HG03108 (cell line): ENCODE results near the gene AGT.
"Not testable (repeated sequence)": the region's sequence is repeated elsewhere in the genome, so short reads cannot be mapped to it uniquely, and the experiment has no call there.

Source experiments
- ATAC-seq: cut with Tn5 transposase; IDR thresholded peaks from one replicate; pipeline ENCODE4 v1.9.1; 2021; ENCODE audit warnings: moderate library complexity; ENCODE audit not compliant: unreplicated experiment

The AGT gene

GRCh38 chr1:230708631-230709580, 5.0 kb downstream of the AGT start:
- no peak for ATAC-seq

- no peak for ATAC-seq
Observed at GRCh38 chr1:230707732-230708630, 5.9 kb downstream of the AGT start.

- ATAC-seq = no peak
Observed at GRCh38 chr1:230706887-230707731, 6.8 kb downstream of the AGT start.

- no peak for ATAC-seq
Observed at GRCh38 chr1:230706020-230706699, 7.8 kb downstream of the AGT start.

GRCh38 chr1:230705289-230706019, 8.5 kb downstream of the AGT start:
- no peak for ATAC-seq

- ATAC-seq = no peak
Observed at GRCh38 chr1:230704830-230705229, 9.1 kb downstream of the AGT start.

GRCh38 chr1:230703679-230704385, 10.1 kb downstream of the AGT start:
- no peak for ATAC-seq

- no peak for ATAC-seq
Observed at GRCh38 chr1:230702934-230703678, 10.8 kb downstream of the AGT start.

GRCh38 chr1:230701895-230702768, 11.8 kb downstream of the AGT start:
- no peak for ATAC-seq

GRCh38 chr1:230701434-230701833, 12.5 kb downstream of the AGT start:
- ATAC-seq = no peak

GRCh38 chr1:230700132-230700531, 13.8 kb downstream of the AGT start:
- no peak for ATAC-seq

GRCh38 chr1:230699716-230700115, 14.2 kb downstream of the AGT start:
- ATAC-seq = no peak

GRCh38 chr1:230698964-230699363, 15.0 kb downstream of the AGT start:
- ATAC-seq = not testable (repeated sequence)

- no peak for ATAC-seq
Observed at GRCh38 chr1:230698130-230698529, 15.8 kb downstream of the AGT start.

- no peak for ATAC-seq
Observed at GRCh38 chr1:230696722-230697437, 17.0 kb downstream of the AGT start.

GRCh38 chr1:230696218-230696617, 17.7 kb downstream of the AGT start:
- ATAC-seq = no peak

GRCh38 chr1:230694991-230695390, 18.9 kb downstream of the AGT start:
- ATAC-seq = no peak
